ENCODE data around the gene SRGAP3. TPM values are rescaled to one million over a fixed set of nuclear protein-coding genes. Genes with fewer than 3 reads are reported as not detected.

SRGAP3 gene
- polyA plus RNA-seq, 3 donors = 0.27 to 1.3 (median 0.87) TPM

- H3K4me3 ChIP-seq (replicated peaks in 1 of 3; ENCODE audit: low read depth in 2 of 3, low read length in 3 of 3) = no peak overlapping the region
- WGBS (ENCODE audit: insufficient coverage) = 65% methylated on average over 6 of the region's 11 CpGs
- H3K27me3 Mint-ChIP-seq (ENCODE audit: low read depth in 3 of 3) = peaks cover 0 to 3% (median under 1%) of the 10 kb centered on the region in 3 donors
- no peaks in the 10 kb centered on the region for H3K4me1 Mint-ChIP-seq
- no peak overlapping the region for H2AFZ ChIP-seq (ENCODE audit: insufficient read depth, low read depth, low read length, poor library complexity, severe bottlenecking)
- peaks cover 18 to 34% (median 28%) of the 10 kb centered on the region in 7 donors for H3K9me3 Mint-ChIP-seq
- no peak for DNase-seq
- H3K27ac ChIP-seq (ENCODE audit: low read depth in 1 of 2, low read length in 2 of 2) = no peak overlapping the region
- H3K27ac Mint-ChIP-seq = no peak overlapping the region
- no peak overlapping the region for H3K9ac ChIP-seq (ENCODE audit: insufficient read depth, low read length, poor library complexity, severe bottlenecking)
- H3K36me3 ChIP-seq (replicated peaks in 1 of 2; ENCODE audit: control insufficient read depth in 1 of 2, insufficient read depth in 2 of 2, low read length in 2 of 2) = no peaks in the 10 kb centered on the region
- intact Hi-C loops (cut with micrococcal nuclease) = no loop called here
- no peak for TF ChIP-seq CTCF (IDR thresholded peaks at IDR 0.05)
- H3K4me2 ChIP-seq (replicated peaks; ENCODE audit: extremely low read depth, low read length, poor library complexity, severe bottlenecking) = no peak overlapping the region
- no peaks in the 10 kb centered on the region for H3K79me2 ChIP-seq (ENCODE audit: insufficient read depth, low read length)
- no peaks in the 10 kb centered on the region for H4K20me1 ChIP-seq (ENCODE audit: insufficient read depth, low read length)
- peaks cover 0 to 2% of the 10 kb centered on the region in 2 donors for H3K36me3 Mint-ChIP-seq
- H3K4me3 Mint-ChIP-seq = no peak overlapping the region
- no peaks in the 10 kb centered on the region for H3K27me3 ChIP-seq (ENCODE audit: control insufficient read depth in 2 of 2, insufficient read depth in 2 of 2, low read length in 2 of 2)
- H3K9me3 ChIP-seq (replicated peaks in 1 of 2; ENCODE audit: control insufficient read depth in 1 of 2, insufficient read depth in 1 of 2, low read length in 2 of 2) = peaks cover 16 to 32% of the 10 kb centered on the region in 2 donors
- no peaks in the 10 kb centered on the region for H3K4me1 ChIP-seq (ENCODE audit: control insufficient read depth in 1 of 2, insufficient read depth in 2 of 2, low read length in 2 of 2)
Observed at GRCh38 chr3:9146367-9147071, 102.9 kb downstream of the SRGAP3 start.

- Histone ChIP-seq H3K4me2 (replicated peaks; ENCODE audit: extremely low read depth, low read length, poor library complexity, severe bottlenecking) (no peak overlapping the region), H3K79me2 (ENCODE audit: insufficient read depth, low read length) (no peaks in the 10 kb centered on the region), H3K36me3 (replicated peaks in 1 of 2; ENCODE audit: control insufficient read depth in 1 of 2, insufficient read depth in 2 of 2, low read length in 2 of 2) (no peaks in the 10 kb centered on the region), H3K4me3 (replicated peaks in 1 of 3; ENCODE audit: low read depth in 2 of 3, low read length in 3 of 3) (no peak overlapping the region), H3K27me3 (ENCODE audit: control insufficient read depth in 2 of 2, insufficient read depth in 2 of 2, low read length in 2 of 2) (no peaks in the 10 kb centered on the region), H2AFZ (ENCODE audit: insufficient read depth, low read depth, low read length, poor library complexity, severe bottlenecking) (no peak overlapping the region), H3K9ac (ENCODE audit: insufficient read depth, low read length, poor library complexity, severe bottlenecking) (no peak overlapping the region), H4K20me1 (ENCODE audit: insufficient read depth, low read length) (no peaks in the 10 kb centered on the region), H3K4me1 (ENCODE audit: control insufficient read depth in 1 of 2, insufficient read depth in 2 of 2, low read length in 2 of 2) (no peaks in the 10 kb centered on the region), H3K9me3 (replicated peaks in 1 of 2; ENCODE audit: control insufficient read depth in 1 of 2, insufficient read depth in 1 of 2, low read length in 2 of 2) (peaks cover 8 to 13% of the 10 kb centered on the region in 2 donors), H3K27ac (ENCODE audit: low read depth in 1 of 2, low read length in 2 of 2) (no peak overlapping the region)
- H3K4me3 Mint-ChIP-seq = no peak overlapping the region
- peaks cover 0 to 2% of the 10 kb centered on the region in 2 donors for H3K36me3 Mint-ChIP-seq
- H3K27me3 Mint-ChIP-seq (ENCODE audit: low read depth in 3 of 3) = peaks cover 0 to 2% (median 1%) of the 10 kb centered on the region in 3 donors
- no peaks in the 10 kb centered on the region for H3K4me1 Mint-ChIP-seq
- 100% methylated on average over 1 of the region's 2 CpGs for WGBS (ENCODE audit: insufficient coverage)
- DNase-seq = no peak
- H3K27ac Mint-ChIP-seq = no peak overlapping the region
- peaks cover 9 to 21% (median 18%) of the 10 kb centered on the region in 7 donors for H3K9me3 Mint-ChIP-seq
- intact Hi-C loops (cut with micrococcal nuclease) = no loop called here
- no peak for TF ChIP-seq CTCF (IDR thresholded peaks at IDR 0.05)
Observed at GRCh38 chr3:9143184-9143583, 106.3 kb downstream of the SRGAP3 start.

Data from CD14-positive monocyte (primary cell).